ENCODE results near the gene DNASE1L2.

DNASE1L2 gene

GRCh38 chr16:2223942-2224486, 12.2 kb upstream of the DNASE1L2 start:
- peak in 1 of 3 experiments; percentile 41 for DNase-seq (ENCODE audit: low read depth in 3 of 3)

- DNase-seq (ENCODE audit: low read depth in 3 of 3) = no peak
These were observed 9.9 kb upstream of the DNASE1L2 start for GRCh38 chr16:2226245-2226793.

DNA sequence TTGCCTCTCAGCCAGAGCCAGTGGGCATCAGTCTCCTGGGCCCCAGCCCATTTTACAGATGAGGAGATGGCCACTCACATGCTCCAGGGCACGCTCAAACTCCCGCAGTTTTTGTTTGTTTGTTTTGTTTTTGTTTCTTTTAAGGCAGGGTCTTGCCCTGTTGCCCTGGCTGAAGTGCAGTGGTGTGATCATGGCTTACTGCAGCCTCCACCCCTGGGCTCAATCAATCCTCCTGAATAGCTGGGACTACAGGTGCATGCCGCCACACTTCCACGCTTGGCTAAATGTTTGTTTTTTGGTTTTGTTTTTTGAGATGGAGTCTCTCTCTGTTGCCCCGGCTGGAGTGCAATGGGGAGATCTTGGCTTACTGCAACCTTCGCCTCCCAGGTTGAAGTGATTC, 9.3 kb upstream of the DNASE1L2 start:
- DNase-seq (ENCODE audit: low read depth in 3 of 3) = no peak

- no peak for DNase-seq (ENCODE audit: low read depth in 3 of 3)
These were observed 8.0 kb upstream of the DNASE1L2 start for GRCh38 chr16:2228161-2228824.

- DNase-seq (ENCODE audit: low read depth in 3 of 3) = no peak
These were observed 7.2 kb upstream of the DNASE1L2 start for GRCh38 chr16:2229091-2229490.

DNA sequence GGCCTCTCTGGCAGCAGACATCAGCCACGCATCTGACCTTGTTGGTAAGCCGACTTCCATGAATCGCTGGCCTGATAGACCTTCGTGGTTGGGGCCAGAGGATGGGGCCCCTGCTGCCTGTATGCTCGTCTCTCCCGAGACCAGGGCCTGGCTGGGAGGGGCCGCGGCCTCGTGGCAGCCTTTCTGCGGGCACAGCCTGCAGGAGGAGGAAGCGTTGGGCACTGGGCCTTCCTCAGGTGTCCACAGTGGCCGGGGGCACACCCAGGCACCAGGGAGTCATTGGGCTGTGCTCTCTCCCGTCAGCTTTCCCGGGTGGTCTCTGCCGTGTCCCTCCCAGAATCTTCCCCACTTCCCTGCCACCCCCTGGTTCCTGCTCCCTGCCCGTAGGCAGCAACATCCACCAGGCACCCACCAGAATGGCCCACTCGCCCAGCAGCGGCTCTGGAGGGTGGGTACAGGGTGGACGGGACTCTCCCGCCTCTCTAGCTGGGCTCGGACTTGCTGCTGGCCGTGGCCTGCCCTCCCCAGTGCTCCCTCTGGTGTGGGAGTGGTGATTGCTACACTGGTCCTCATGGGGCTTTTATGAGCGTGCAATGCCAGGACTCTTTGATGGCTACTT, 6.5 kb upstream of the DNASE1L2 start:
- DNase-seq (ENCODE audit: low read depth in 3 of 3) = no peak

- no peak for DNase-seq (ENCODE audit: low read depth in 3 of 3)
These were observed 5.9 kb upstream of the DNASE1L2 start for GRCh38 chr16:2230376-2230775.

DNA sequence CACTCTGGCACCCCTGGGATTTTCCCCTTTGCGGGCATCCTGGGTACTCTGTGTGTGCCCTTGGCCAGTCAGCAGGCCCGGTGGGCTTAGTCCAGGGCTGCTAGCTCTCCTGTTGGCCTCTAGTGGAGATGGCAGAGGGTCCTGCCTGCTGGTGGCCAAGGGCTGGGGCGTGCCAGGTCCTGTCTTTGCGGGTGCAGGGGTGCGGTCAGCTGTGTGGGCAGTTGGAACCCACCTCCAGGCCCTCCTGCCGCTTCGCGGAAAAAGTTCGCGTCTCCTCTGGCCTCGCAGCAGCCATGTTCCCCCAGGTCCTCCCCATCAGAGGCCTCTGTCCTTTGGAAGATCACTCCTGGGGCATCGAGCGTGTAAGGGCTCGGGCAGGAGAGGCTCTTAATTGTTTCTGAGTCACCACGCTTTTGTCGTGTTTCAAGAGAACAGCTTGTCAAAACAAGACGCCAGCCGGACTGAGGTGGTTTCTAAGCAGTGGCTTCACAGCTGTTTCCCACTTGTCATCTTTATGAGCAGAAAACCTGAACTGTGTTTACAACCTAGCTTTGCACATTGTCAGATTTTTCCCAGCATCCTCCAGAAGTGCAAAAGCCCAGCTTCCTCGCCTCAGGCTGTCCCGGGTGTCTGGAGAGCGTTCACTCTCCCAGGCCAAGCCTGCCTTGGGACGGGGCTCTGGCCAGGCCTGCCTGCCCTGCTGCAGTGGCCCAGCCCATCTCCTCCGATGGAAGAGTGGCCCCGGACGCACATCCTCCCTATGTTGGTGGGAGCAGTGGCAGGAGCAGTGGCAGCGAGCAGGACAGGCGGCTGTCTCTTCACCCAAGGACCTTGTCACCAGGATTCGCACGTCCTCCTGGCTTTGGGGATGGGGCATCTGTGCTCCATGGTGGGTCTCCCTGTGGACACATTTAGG, 5.0 kb upstream of the DNASE1L2 start:
- no peak for DNase-seq (ENCODE audit: low read depth in 3 of 3)

DNA sequence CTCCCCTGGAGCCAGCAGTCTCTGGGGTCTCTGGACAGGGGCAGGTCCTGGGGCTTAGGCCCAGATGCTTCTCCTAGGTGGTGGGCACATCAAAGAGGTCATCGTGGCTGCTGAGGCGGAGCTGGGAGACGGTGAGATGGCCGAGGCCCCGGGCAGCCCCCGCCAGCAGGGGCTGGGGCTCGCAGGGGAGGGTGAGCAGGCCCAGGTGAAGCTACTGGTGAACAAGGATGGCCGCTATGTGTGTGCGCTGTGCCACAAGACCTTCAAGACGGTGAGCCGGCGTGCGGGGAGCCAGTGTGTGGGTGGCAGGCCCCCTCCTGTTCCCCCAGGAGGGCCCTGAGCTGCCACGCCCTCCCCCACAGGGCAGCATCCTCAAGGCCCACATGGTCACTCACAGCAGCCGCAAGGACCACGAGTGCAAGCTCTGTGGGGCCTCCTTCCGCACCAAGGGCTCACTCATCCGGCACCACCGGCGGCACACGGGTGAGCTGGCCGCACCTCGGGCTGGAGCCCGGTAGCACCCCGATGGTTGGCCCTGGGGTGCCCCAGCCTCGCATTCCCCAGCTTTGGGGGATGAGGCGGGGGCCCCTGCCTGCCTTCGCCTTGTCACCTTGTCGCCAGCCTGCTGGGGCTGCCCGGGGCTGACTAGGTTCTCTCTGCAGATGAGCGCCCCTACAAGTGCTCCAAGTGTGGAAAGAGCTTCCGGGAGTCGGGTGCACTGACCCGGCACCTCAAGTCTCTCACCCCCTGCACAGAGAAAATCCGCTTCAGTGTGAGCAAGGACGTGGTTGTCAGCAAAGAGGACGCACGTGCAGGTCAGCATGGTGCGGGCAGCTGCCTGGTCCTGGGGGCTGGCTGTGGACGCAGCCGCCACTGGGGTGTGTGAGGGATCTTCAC, 3.9 kb upstream of the DNASE1L2 start:
- no peak for DNase-seq (ENCODE audit: low read depth in 3 of 3)

DNA sequence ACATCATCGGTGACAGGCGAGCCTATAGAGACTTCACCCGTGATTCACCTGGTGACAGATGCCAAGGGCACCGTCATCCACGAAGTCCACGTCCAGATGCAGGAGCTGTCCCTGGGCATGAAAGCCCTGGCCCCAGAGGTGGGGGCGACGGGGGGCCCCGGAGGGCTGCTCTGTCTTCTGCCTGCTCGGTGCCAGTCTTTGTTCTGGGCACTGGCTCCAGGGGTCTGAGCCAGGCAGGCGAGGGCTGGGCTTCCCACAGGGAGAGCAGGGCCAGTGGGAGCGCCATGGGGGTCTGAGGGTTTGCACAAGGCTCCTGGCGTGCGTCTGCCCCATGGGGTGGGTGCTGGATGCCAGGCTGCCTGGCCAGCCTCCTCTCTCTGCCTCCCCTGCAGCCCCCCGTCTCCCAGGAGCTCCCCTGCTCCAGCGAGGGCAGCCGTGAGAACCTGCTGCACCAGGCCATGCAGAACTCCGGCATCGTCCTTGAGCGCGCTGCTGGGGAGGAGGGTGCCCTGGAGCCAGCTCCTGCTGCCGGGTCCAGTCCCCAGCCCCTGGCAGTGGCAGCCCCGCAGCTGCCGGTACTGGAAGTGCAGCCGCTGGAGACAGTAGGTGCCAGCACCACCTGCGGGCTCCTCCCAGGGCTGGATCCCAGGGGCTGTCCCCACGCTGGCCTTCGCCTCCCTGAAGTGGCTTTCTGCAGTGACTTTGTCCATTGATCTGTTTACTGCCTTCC, 3.0 kb upstream of the DNASE1L2 start:
- no peak for DNase-seq (ENCODE audit: low read depth in 3 of 3)

GRCh38 chr16:2233872-2234812, 2.1 kb upstream of the DNASE1L2 start:
- DNase-seq (ENCODE audit: low read depth in 3 of 3) = no peak

GRCh38 chr16:2234813-2235170, 1.5 kb upstream of the DNASE1L2 start:
- no peak for DNase-seq (ENCODE audit: low read depth in 3 of 3)

DNA sequence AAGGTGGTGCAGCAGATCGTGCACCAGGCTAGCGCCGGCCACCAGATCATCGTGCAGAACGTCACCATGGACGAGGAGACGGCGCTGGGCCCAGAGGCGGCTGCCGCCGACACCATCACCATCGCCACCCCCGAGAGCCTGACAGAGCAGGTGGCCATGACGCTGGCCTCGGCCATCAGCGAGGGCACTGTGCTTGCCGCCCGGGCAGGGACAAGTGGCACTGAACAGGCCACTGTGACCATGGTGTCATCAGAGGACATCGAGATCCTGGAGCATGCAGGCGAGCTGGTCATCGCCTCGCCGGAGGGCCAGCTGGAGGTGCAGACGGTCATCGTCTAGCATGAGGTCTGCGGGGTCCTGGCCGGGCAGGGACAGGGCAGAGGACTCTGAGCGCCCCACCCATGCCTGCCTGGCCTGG, 1.0 kb upstream of the DNASE1L2 start:
- no peak for DNase-seq (ENCODE audit: low read depth in 3 of 3)

GRCh38 chr16:2235695-2236336, 428 bp upstream of the DNASE1L2 start:
- no peak for DNase-seq (ENCODE audit: low read depth in 3 of 3)

- no peak for DNase-seq (ENCODE audit: low read depth in 3 of 3)
These were observed 848 bp downstream of the DNASE1L2 start for GRCh38 chr16:2237102-2237482.

DNA sequence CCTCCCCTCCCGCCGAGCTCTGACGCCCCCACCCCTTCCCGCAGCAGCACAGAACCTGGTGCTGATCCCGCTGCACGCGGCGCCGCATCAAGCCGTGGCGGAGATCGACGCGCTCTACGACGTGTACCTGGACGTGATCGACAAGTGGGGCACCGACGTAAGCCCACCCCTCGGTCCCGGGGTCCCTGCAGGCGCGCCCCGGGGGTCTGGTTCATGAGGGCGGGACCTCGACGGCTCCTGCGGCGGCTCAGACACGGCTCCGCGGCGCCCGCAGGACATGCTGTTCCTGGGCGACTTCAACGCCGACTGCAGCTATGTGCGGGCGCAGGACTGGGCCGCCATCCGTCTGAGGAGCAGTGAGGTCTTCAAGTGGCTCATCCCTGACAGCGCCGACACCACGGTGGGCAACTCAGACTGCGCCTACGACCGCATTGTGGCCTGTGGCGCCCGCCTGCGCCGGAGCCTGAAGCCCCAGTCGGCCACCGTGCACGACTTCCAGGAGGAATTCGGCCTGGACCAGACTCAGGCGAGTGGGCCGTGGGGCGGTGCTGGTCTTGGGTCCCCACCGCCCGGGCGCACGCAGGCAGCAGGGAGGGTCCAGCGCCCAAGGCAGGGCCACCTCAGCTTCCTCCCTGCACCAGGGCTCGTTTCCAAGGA, 1.4 kb downstream of the DNASE1L2 start:
- DNase-seq (ENCODE audit: low read depth in 3 of 3) = no peak

- no peak for DNase-seq (ENCODE audit: low read depth in 3 of 3)
These were observed 2.0 kb downstream of the DNASE1L2 start for GRCh38 chr16:2238150-2238837.
